ENCODE measurements around the gene FOXP1.

Gene FOXP1

GRCh38 chr3:71062952-71063772, 520.4 kb downstream of the FOXP1 start:
- peak; percentile 65 for DNase-seq

GRCh38 chr3:71062037-71062932, 521.2 kb downstream of the FOXP1 start:
- DNase-seq: peak; percentile 37

- no peak for DNase-seq
Observed at GRCh38 chr3:71061581-71061980, 521.9 kb downstream of the FOXP1 start.

GRCh38 chr3:71061037-71061436, 522.5 kb downstream of the FOXP1 start:
- DNase-seq: no peak

GRCh38 chr3:71060536-71060935, 523.0 kb downstream of the FOXP1 start:
- no peak for DNase-seq

- DNase-seq: peak; percentile 53
Observed at GRCh38 chr3:71057526-71057894, 526.0 kb downstream of the FOXP1 start.

GRCh38 chr3:71056327-71056726, 527.2 kb downstream of the FOXP1 start:
- peak; percentile 76 for DNase-seq

- peak; percentile 64 for DNase-seq
Observed at GRCh38 chr3:71055257-71056001, 528.1 kb downstream of the FOXP1 start.

- DNase-seq: no peak
Observed at GRCh38 chr3:71054312-71054711, 529.2 kb downstream of the FOXP1 start.

GRCh38 chr3:71053495-71053894, 530.0 kb downstream of the FOXP1 start:
- DNase-seq: no peak

- no peak for DNase-seq
Observed at GRCh38 chr3:71052716-71053115, 530.8 kb downstream of the FOXP1 start.

- DNase-seq: peak; percentile 72
Observed at GRCh38 chr3:71051893-71052687, 531.4 kb downstream of the FOXP1 start.

- DNase-seq: no peak
Observed at GRCh38 chr3:71051259-71051595, 532.3 kb downstream of the FOXP1 start.

- DNase-seq: peak; percentile 94
Observed at GRCh38 chr3:71050538-71051258, 532.8 kb downstream of the FOXP1 start.

- peak; percentile 82 for DNase-seq
Observed at GRCh38 chr3:71050166-71050537, 533.4 kb downstream of the FOXP1 start.

GRCh38 chr3:71048948-71049347, 534.6 kb downstream of the FOXP1 start:
- no peak for DNase-seq

GRCh38 chr3:71047616-71048531, 535.7 kb downstream of the FOXP1 start:
- no peak for DNase-seq

- no peak for DNase-seq
Observed at GRCh38 chr3:71046791-71047190, 536.7 kb downstream of the FOXP1 start.

- DNase-seq: no peak
Observed at GRCh38 chr3:71045917-71046282, 537.6 kb downstream of the FOXP1 start.

- DNase-seq: no peak
Observed at GRCh38 chr3:71045212-71045916, 538.2 kb downstream of the FOXP1 start.
